NCI-H82 treated with DMSO at 0.1 percent for 48 hours (cell line): ENCODE measurements around the gene PP2D1.
"Not testable (repeated sequence)": the region's sequence is repeated elsewhere in the genome, so short reads cannot be mapped to it uniquely, and the experiment has no call there.

ENCODE experiments used
- DNase-seq: peaks from one replicate; lab custom pipeline; 2025; ENCODE audit not compliant: unreplicated experiment; lab: John Stamatoyannopoulos, UW

PP2D1 gene

DNA sequence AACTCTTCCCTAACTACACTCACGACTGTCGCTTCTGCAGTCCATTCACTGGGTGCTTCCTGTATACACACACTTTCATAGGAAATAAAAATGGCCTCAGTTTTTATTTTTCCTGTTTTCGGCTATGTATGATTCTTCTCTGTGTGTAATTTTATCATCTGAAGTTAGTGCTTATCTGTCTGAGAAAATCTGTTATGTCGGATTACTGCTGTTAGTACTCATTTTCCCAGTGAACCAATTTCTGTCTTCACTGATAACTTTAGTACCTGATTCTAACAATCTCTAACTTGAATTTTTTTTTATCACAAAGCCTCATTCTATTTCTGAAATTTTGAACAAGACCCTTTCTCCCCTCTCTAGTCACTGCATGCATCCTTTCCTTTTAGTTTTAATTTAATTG lies 44.3 kb downstream of the PP2D1 start:
- DNase-seq: no peak

DNA sequence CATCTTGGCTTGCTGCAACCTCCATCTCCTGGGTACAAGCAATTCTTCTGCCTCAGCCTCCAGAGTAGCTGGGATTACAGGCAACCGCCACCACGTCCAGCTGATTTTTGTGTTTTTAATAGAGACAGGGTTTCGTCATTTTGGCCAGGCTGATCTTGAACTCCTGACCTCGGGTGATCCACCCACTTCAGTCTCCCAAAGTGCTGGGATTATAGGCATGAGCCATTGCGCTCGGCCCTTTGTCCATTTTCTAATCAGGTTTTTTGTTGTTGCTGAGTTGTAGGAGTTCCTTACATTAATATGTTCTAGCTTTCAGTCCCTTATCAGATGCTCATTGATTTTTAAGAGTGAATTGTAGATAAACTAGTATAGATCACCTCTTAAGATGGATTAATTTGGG lies 44.9 kb downstream of the PP2D1 start:
- no peak for DNase-seq

GRCh38 chr3:19961960-19962359 lies 50.1 kb downstream of the PP2D1 start:
- DNase-seq: no peak

GRCh38 chr3:19960696-19961095 lies 51.4 kb downstream of the PP2D1 start:
- DNase-seq: no peak

DNA sequence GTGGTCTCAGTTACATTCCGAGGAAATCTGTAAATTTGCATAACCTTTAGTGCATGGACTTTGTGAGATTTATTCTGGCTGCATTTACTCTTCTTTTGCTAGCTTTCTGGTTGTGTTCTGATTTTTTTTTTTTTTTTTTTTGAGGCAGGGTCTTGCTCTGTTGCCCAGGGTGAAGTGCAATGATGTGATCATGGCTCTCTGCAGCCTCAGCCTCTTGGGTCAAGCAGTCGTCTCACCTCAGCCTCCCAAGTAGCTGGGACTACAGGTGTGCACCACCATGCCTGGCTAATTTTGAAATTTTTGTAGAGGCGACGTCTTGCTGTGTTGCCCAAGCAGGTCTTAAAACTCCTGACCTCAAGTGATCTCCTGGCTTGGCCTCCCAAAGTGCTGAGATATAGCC lies 52.6 kb downstream of the PP2D1 start:
- no peak for DNase-seq

GRCh38 chr3:19957354-19957753 lies 54.7 kb downstream of the PP2D1 start:
- not testable (repeated sequence) for DNase-seq

- DNase-seq: no peak
Measured at GRCh38 chr3:19954676-19955075, 57.4 kb downstream of the PP2D1 start.

DNA sequence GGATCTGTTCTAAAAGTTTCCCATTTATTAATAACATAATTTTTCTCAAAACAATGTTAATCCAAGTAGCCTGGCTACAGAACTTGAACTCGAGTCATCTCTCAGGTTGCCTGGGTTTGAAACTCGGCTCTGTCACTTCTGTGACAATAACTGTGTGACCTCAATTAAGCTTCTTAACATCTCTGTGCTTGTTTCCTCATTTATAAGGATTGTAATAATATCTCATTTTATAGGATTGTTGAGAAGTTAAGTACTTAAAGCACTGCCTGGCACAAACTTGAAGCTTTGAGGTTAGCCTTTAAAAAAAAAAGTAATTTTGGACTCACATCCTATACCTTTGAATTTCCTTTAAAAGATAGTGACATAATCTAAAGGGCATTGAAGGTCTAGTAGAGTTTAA lies 61.7 kb downstream of the PP2D1 start:
- no peak for DNase-seq

- DNase-seq: no peak
Measured at GRCh38 chr3:19948226-19948591, 63.9 kb downstream of the PP2D1 start.

GRCh38 chr3:19947549-19948225 lies 64.4 kb downstream of the PP2D1 start:
- DNase-seq: peak; percentile 3

DNA sequence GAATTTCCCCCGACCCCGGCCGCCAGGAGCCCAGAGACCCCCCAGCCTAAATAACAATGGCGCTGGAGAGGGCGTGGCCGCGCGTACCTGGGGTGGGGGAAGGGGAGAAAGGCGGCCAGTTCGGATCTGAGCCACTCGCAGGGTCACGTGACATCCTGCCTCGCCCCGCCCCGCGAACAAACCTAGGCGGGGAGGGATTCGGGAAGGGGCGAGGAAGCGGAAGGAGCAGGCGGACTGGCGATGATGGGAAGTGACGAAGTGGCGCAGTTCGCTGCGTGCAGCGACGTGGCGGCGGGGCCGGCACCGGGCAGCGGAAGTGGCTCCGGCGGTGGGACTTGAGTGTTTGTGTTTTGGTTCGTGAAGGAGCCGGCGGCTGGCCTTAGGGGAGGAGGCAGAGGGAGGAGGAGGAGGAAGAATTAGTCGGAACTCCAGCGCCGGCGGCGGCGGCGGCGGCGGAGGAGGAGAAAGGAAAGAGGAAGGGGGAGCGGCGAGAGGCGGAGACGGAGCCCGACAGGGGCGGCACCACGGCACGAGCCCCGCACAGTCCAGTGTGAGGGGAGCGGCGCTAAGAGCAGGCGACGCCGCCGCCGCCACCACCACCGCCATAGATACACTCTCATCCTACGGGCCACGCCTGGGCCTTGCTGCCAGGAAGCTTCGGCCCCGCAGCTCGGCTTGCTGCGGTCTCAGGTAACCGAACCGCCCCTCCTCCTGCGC lies 65.1 kb downstream of the PP2D1 start, which contains the start of gene RAB5A:
RAB5A (plus strand) TSS at position 266 of the 717 bp plus-strand sequence. CDS start 3,802 bp downstream, outside the sequence.
- peak; percentile 88 for DNase-seq

GRCh38 chr3:19945969-19946831 lies 65.9 kb downstream of the PP2D1 start:
- DNase-seq: no peak

DNA sequence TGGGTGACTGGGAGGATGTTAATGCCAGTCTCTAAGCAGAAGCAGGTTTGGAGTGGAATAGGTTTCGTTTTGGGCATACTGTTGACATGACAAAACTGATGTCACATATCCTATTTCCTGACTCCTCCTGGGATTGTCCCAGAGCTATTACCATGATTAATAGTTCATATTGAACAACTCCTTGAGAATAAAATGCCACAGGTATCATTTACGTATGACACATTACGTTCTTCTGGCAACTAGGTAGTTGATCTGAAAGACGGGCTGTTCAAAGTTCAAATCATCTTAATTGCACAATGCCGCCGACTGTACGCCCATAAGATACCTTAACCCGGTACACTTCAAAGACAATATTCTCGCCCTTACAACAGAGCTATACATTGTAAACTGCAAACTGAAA lies 66.5 kb downstream of the PP2D1 start:
- DNase-seq: no peak

DNA sequence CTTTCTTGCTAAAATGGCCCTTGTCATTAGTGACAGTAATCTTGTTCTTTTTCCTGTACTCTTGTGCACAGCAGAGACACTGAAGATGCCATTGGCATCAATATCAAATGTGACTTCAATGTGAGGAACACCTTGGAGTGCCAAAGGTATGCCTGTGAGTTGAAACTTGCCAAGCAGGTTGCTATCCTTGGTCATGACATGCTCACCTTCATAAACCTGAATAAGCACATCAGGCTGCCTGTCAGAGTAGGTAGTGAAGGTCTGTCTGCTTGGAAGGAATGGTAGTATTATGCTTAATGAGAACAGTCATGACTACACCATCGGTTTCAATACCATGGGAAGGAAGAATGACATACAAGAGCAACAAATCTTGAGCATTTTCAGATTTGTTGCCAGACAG lies 71.4 kb downstream of the PP2D1 start:
- no peak for DNase-seq

- DNase-seq: no peak
Measured at GRCh38 chr3:19938295-19938627, 73.8 kb downstream of the PP2D1 start.

- no peak for DNase-seq
Measured at GRCh38 chr3:19937459-19938294, 74.4 kb downstream of the PP2D1 start.
